ENCODE results near the gene CIAO3.

CIAO3 gene

GRCh38 chr16:727291-727977 lies 13.4 kb downstream of the CIAO3 start:
- Histone ChIP-seq H3K4me3 (ENCODE audit: low read depth, low read length) (peak overlapping the region; percentile 15), H3K27ac (ENCODE audit: extremely low read depth, low read depth, low read length) (peak overlapping the region; percentile 11; the same call in 1 of the 2 replicates), H3K9me3 (ENCODE audit: control insufficient read depth, insufficient read depth, low read depth, low read length) (no peaks in the 10 kb centered on the region), H3K36me3 (ENCODE audit: control insufficient read depth in 2 of 2, insufficient read depth in 1 of 2, low read length in 2 of 2) (peaks cover under 1 to 20% of the 10 kb centered on the region in 2 experiments; a peak in 2 of 3 replicates), H3K4me1 (ENCODE audit: control insufficient read depth, insufficient read depth, low read length) (peaks cover 4% of the 10 kb centered on the region; the same call in 1 of the 2 replicates)
- CTCF ChIA-PET: interaction anchor here (1.6 kb wide), 1 partner anchor 16 kb away, joined by 5 read pairs; no protein-coding TSS in a partner anchor
- POLR2A ChIA-PET: interaction anchor here (1.0 to 1.8 kb wide), 9 partner anchors 8 to 61 kb away, joined by 3 to 11 read pairs (median 4); partner anchors contain the start of genes CHTF18, METRN, RPUSD1 and WDR24
- TF ChIP-seq ZBTB11 (tag by site-specific recombination; conservative IDR thresholded peaks at IDR 0.05; ENCODE audit: low read depth) (0 out of 2 replicates have a peak, but pooled peaks have one; percentile 26), KLF9 (tag by site-specific recombination; IDR thresholded peaks at IDR 0.05; ENCODE audit: low read depth) (peak; percentile 67; the same call in 1 of the 2 replicates), ZNF112 (tag by site-specific recombination; IDR thresholded peaks at IDR 0.05) (no peak), ZNF10 (tag by site-specific recombination; IDR thresholded peaks at IDR 0.05) (no peak), ZNF148 (tag by site-specific recombination; IDR thresholded peaks at IDR 0.05; ENCODE audit: borderline replicate concordance) (no peak), TSHZ1 (tag by site-specific recombination; IDR thresholded peaks at IDR 0.05; ENCODE audit: borderline replicate concordance) (no peak), ZNF157 (tag by site-specific recombination; IDR thresholded peaks at IDR 0.05) (no peak), EGR2 (tag by site-specific recombination; IDR thresholded peaks at IDR 0.05; ENCODE audit: low read depth) (no peak), PRDM6 (tag by site-specific recombination; IDR thresholded peaks at IDR 0.05) (no peak), ZNF747 (tag by site-specific recombination; IDR thresholded peaks at IDR 0.05) (no peak), ZXDB (tag by site-specific recombination; IDR thresholded peaks at IDR 0.05) (peak; percentile 50; the same call in 1 of the 2 replicates), ZNF280D (tag by site-specific recombination; IDR thresholded peaks at IDR 0.05) (no peak), ZNF302 (tag by site-specific recombination; IDR thresholded peaks at IDR 0.05; ENCODE audit: low read depth) (no peak), ZNF580 (tag by site-specific recombination; IDR thresholded peaks at IDR 0.05) (0 out of 2 replicates have a peak, but pooled peaks have one; percentile 21), ZNF404 (tag by site-specific recombination; IDR thresholded peaks at IDR 0.05) (no peak), ZBTB48 (tag by site-specific recombination; IDR thresholded peaks at IDR 0.05) (peak; percentile 67; the same call in 1 of the 2 replicates), ZNF202 (tag by site-specific recombination; IDR thresholded peaks at IDR 0.05; ENCODE audit: borderline replicate concordance) (no peak), KLF1 (tag by site-specific recombination; IDR thresholded peaks at IDR 0.05) (peak; percentile 68), HOXA7 (CRISPR knock-in tag; IDR thresholded peaks at IDR 0.05; ENCODE audit: borderline replicate concordance) (no peak)
